ENCODE results near the gene KCTD1.

DNA sequence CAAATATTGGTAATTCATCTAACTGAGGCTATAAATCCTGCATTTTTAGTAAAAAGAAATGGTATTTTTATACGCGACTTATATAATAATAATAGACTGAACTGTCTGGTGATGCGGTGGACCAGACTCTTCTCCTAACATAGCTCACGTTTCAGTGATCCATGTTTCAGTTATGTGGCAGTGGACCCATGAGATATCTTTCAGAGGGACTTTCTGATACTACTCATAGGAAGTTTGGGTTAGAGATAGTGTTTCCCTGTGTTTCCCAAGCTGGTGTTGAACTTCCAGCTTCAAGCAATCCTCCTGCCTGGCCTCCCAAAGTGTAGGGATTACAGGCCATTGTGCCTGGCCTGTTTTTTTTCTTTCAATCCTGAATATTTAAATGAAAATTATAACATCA is 59.2 kb downstream of the KCTD1 start:
- TF ChIP-seq, protein P1, sequence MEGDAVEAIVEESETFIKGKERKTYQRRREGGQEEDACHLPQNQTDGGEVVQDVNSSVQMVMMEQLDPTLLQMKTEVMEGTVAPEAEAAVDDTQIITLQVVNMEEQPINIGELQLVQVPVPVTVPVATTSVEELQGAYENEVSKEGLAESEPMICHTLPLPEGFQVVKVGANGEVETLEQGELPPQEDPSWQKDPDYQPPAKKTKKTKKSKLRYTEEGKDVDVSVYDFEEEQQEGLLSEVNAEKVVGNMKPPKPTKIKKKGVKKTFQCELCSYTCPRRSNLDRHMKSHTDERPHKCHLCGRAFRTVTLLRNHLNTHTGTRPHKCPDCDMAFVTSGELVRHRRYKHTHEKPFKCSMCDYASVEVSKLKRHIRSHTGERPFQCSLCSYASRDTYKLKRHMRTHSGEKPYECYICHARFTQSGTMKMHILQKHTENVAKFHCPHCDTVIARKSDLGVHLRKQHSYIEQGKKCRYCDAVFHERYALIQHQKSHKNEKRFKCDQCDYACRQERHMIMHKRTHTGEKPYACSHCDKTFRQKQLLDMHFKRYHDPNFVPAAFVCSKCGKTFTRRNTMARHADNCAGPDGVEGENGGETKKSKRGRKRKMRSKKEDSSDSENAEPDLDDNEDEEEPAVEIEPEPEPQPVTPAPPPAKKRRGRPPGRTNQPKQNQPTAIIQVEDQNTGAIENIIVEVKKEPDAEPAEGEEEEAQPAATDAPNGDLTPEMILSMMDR (IDR thresholded peaks at IDR 0.05): no peak
- TF ChIP-seq FOXJ3 (CRISPR knock-in tag; IDR thresholded peaks at IDR 0.05) (no peak), POLR2AphosphoS5 (IDR thresholded peaks at IDR 0.05; ENCODE audit: low read depth, low read length) (no peak)
